ENCODE results near the gene INHA. TPM values are rescaled to one million over a fixed set of nuclear protein-coding genes. Genes with fewer than 3 reads are reported as not detected.

The INHA gene
- total and polyA plus RNA-seq, 2 experiments from 2014 or later, result 3.3 to 8.1 TPM

- H3K9me3 ChIP-seq (ENCODE audit: low read depth), result no peaks in the 10 kb centered on the region
- no peak for TF ChIP-seq EZH2 (IDR thresholded peaks at IDR 0.05; ENCODE audit: borderline replicate concordance)
- TF ChIP-seq EZH2phosphoT487 (IDR thresholded peaks at IDR 0.05; ENCODE audit: low read depth, severe bottlenecking, unreplicated experiment), result no peak
- TF ChIP-seq CTCF (IDR thresholded peaks at IDR 0.05; ENCODE audit: poor library complexity), result no peak
- no peak overlapping the region for H2AFZ ChIP-seq
- no peak overlapping the region for H3K4me3 ChIP-seq
- no peak overlapping the region for H3K4me2 ChIP-seq
- WGBS (ENCODE audit: low lambda C conversion rate, missing lambda C conversion rate), result 95% methylated on average over 11 of the region's 11 CpGs
- no peaks in the 10 kb centered on the region for H3K4me1 ChIP-seq (ENCODE audit: insufficient read depth)
- no peak overlapping the region for H3K27ac ChIP-seq
- no peaks in the 10 kb centered on the region for H3K79me2 ChIP-seq
- DNase-seq (ENCODE audit: low spot score), result no peak
- H3K27me3 ChIP-seq, result no peaks in the 10 kb centered on the region
- H3K9me2 ChIP-seq (replicated peaks; ENCODE audit: insufficient read depth), result no peaks in the 10 kb centered on the region
- no peaks in the 10 kb centered on the region for H4K20me1 ChIP-seq (ENCODE audit: insufficient read depth, poor library complexity, severe bottlenecking)
- no peaks in the 10 kb centered on the region for H3K36me3 ChIP-seq (replicated peaks; ENCODE audit: insufficient read depth, low read depth)
Observed at GRCh38 chr2:219615036-219615435, 42.9 kb downstream of the INHA start.

DNA sequence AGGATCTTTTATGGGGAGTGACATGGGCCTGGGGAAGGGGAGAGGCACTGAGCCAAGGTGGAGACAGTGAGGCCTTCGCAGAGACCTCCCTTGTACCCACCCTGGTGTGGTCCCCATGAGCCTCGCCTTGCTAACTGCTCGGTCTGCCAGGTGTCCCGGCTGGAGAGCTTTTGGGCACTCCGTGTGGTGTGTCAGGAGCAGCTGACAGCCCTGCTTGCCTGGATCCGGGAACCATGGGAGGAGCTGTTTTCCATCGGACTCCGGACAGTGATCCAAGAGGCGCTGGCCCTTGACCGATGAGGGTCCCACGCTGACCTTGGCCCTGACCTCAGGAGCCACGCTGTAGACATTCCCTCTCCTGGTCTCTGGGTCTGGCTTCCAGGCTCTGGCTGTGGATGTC, 43.8 kb downstream of the INHA start:
- H3K27me3 ChIP-seq, result no peaks in the 10 kb centered on the region
- DNase-seq (ENCODE audit: low spot score), result no peak
- no peaks in the 10 kb centered on the region for H3K9me3 ChIP-seq (ENCODE audit: low read depth)
- H3K36me3 ChIP-seq (replicated peaks; ENCODE audit: insufficient read depth, low read depth), result no peaks in the 10 kb centered on the region
- no peak overlapping the region for H3K4me2 ChIP-seq
- no peaks in the 10 kb centered on the region for H3K4me1 ChIP-seq (ENCODE audit: insufficient read depth)
- no peak overlapping the region for H3K4me3 ChIP-seq
- H3K27ac ChIP-seq, result no peak overlapping the region
- no peak for TF ChIP-seq EZH2 (IDR thresholded peaks at IDR 0.05; ENCODE audit: borderline replicate concordance)
- WGBS (ENCODE audit: low lambda C conversion rate, missing lambda C conversion rate), result 90% methylated on average over 12 of the region's 12 CpGs
- no peak overlapping the region for H2AFZ ChIP-seq
- no peaks in the 10 kb centered on the region for H3K79me2 ChIP-seq
- no peaks in the 10 kb centered on the region for H4K20me1 ChIP-seq (ENCODE audit: insufficient read depth, poor library complexity, severe bottlenecking)
- H3K9me2 ChIP-seq (replicated peaks; ENCODE audit: insufficient read depth), result no peaks in the 10 kb centered on the region

DNA sequence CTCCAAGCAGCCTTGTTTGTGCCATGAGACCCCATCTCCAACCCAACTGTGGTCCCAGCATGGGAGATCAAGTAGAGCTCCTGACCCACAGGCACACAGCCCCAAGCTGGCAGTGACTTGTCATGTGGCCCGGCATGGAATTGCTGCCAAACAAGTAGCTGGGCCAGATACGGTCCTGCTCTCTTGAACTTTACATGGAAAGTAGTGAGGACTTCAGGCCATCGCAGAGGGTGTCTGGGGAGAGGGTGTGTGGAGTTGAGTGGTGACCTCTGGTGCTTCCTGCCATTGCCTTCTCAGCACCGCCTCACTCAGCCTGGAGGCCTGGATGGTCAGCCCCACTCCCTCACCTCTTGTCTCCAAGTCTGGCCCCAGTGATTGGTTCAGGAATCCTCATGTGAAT, 44.4 kb downstream of the INHA start:
- no peaks in the 10 kb centered on the region for H3K79me2 ChIP-seq
- no peaks in the 10 kb centered on the region for H3K4me1 ChIP-seq (ENCODE audit: insufficient read depth)
- H3K4me2 ChIP-seq, result no peak overlapping the region
- no peaks in the 10 kb centered on the region for H3K9me3 ChIP-seq (ENCODE audit: low read depth)
- no peak overlapping the region for H3K27ac ChIP-seq
- 98% methylated on average over 4 of the region's 4 CpGs for WGBS (ENCODE audit: low lambda C conversion rate, missing lambda C conversion rate)
- H2AFZ ChIP-seq, result no peak overlapping the region
- no peaks in the 10 kb centered on the region for H3K9me2 ChIP-seq (replicated peaks; ENCODE audit: insufficient read depth)
- H3K4me3 ChIP-seq, result no peak overlapping the region
- no peak for DNase-seq (ENCODE audit: low spot score)
- no peaks in the 10 kb centered on the region for H3K27me3 ChIP-seq
- no peak for TF ChIP-seq CTCF (IDR thresholded peaks at IDR 0.05; ENCODE audit: poor library complexity)
- TF ChIP-seq EZH2 (IDR thresholded peaks at IDR 0.05; ENCODE audit: borderline replicate concordance), result no peak
- TF ChIP-seq EZH2phosphoT487 (IDR thresholded peaks at IDR 0.05; ENCODE audit: low read depth, severe bottlenecking, unreplicated experiment), result no peak
- H4K20me1 ChIP-seq (ENCODE audit: insufficient read depth, poor library complexity, severe bottlenecking), result no peaks in the 10 kb centered on the region
- H3K36me3 ChIP-seq (replicated peaks; ENCODE audit: insufficient read depth, low read depth), result no peaks in the 10 kb centered on the region

GRCh38 chr2:219618733-219619122, 46.6 kb downstream of the INHA start:
- 75% methylated on average over 3 of the region's 3 CpGs for WGBS (ENCODE audit: low lambda C conversion rate, missing lambda C conversion rate)
- TF ChIP-seq EZH2 (IDR thresholded peaks at IDR 0.05; ENCODE audit: borderline replicate concordance) (no peak), EZH2phosphoT487 (IDR thresholded peaks at IDR 0.05; ENCODE audit: low read depth, severe bottlenecking, unreplicated experiment) (no peak), CTCF (IDR thresholded peaks at IDR 0.05; ENCODE audit: poor library complexity) (no peak)
- no peak for DNase-seq (ENCODE audit: low spot score)

More at GRCh38 chr2:219618733-219619122, 46.6 kb downstream of the INHA start:
- H3K4me2 ChIP-seq, result no peak overlapping the region
- no peaks in the 10 kb centered on the region for H3K79me2 ChIP-seq
- H4K20me1 ChIP-seq (ENCODE audit: insufficient read depth, poor library complexity, severe bottlenecking), result no peaks in the 10 kb centered on the region
- H2AFZ ChIP-seq, result no peak overlapping the region
- no peak overlapping the region for H3K4me3 ChIP-seq
- no peak overlapping the region for H3K27ac ChIP-seq
- no peaks in the 10 kb centered on the region for H3K9me2 ChIP-seq (replicated peaks; ENCODE audit: insufficient read depth)
- H3K36me3 ChIP-seq (replicated peaks; ENCODE audit: insufficient read depth, low read depth), result no peaks in the 10 kb centered on the region
- H3K27me3 ChIP-seq, result no peaks in the 10 kb centered on the region
- H3K9me3 ChIP-seq (ENCODE audit: low read depth), result no peaks in the 10 kb centered on the region
- H3K4me1 ChIP-seq (ENCODE audit: insufficient read depth), result no peaks in the 10 kb centered on the region
